ENCODE data around the gene VPS45.

DNA sequence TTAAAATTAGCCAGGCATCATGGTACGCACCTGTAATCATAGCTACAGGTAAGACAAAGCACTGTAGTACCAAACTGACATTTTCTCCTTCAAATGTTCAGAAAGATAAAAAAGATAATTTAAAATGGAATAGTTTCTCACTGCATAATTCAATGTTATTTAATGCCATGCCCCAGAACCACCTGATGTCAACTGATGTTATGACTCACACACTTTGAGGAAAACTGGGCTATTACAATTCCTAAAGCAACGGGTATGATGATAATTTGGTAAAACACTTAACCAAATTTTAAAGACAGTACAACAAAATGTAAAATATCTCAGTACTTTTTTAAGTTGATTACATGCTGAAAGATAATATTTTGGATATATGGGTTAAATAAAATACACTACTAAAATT is 59.2 kb downstream of the VPS45 start:
- TF ChIP-seq, protein P1, sequence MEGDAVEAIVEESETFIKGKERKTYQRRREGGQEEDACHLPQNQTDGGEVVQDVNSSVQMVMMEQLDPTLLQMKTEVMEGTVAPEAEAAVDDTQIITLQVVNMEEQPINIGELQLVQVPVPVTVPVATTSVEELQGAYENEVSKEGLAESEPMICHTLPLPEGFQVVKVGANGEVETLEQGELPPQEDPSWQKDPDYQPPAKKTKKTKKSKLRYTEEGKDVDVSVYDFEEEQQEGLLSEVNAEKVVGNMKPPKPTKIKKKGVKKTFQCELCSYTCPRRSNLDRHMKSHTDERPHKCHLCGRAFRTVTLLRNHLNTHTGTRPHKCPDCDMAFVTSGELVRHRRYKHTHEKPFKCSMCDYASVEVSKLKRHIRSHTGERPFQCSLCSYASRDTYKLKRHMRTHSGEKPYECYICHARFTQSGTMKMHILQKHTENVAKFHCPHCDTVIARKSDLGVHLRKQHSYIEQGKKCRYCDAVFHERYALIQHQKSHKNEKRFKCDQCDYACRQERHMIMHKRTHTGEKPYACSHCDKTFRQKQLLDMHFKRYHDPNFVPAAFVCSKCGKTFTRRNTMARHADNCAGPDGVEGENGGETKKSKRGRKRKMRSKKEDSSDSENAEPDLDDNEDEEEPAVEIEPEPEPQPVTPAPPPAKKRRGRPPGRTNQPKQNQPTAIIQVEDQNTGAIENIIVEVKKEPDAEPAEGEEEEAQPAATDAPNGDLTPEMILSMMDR (IDR thresholded peaks at IDR 0.05) = no peak
- TF ChIP-seq POLR2A (IDR thresholded peaks at IDR 0.05) = no peak
